ENCODE data around the gene PDE6D.

DNA sequence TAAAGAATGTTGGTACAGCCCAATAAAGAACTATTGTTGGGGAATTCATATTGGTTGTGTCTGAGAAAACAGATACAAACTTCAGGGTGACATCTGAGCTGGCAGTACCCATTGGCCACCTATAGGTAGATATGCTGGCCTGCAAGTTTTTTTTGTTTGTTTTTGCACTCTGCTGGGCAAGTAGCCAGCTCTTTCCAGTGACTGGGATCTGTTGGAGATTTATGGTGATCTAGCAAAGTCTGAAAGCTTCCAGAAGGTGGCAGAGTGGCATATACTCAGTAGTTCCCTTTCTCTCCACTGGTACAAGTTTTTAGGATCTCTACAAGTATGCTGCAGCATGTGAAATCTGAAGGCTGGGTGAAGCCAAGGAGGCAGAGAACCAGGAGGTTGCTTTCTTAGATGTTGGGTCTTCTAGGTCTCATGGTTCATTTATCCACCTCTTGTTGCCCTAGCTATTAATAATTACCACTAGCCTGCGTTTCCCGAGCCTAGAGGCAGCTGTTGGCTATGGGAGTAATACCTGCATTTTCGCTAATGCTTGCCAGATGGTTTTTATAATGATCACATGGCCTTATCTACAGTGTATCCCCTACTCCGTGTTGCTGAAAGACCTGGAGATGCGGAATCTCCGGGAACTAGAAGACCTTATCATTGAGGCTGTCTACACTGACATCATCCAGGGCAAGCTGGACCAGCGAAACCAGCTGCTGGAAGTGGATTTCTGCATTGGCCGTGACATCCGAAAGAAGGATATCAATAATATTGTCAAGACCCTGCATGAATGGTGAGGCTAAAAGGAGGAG lies 14.6 kb upstream of the PDE6D start:
- no peak for TF ChIP-seq POLR2A (IDR thresholded peaks at IDR 0.05)
- TF ChIP-seq, protein P1, sequence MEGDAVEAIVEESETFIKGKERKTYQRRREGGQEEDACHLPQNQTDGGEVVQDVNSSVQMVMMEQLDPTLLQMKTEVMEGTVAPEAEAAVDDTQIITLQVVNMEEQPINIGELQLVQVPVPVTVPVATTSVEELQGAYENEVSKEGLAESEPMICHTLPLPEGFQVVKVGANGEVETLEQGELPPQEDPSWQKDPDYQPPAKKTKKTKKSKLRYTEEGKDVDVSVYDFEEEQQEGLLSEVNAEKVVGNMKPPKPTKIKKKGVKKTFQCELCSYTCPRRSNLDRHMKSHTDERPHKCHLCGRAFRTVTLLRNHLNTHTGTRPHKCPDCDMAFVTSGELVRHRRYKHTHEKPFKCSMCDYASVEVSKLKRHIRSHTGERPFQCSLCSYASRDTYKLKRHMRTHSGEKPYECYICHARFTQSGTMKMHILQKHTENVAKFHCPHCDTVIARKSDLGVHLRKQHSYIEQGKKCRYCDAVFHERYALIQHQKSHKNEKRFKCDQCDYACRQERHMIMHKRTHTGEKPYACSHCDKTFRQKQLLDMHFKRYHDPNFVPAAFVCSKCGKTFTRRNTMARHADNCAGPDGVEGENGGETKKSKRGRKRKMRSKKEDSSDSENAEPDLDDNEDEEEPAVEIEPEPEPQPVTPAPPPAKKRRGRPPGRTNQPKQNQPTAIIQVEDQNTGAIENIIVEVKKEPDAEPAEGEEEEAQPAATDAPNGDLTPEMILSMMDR (IDR thresholded peaks at IDR 0.05 in 4 of 5, conservative IDR thresholded peaks at IDR 0.05 in 1 of 5), result no peak

Measured in gastrocnemius medialis (tissue), 4 donors.